ENCODE data around the gene TEN1. TPM values are rescaled to one million over a fixed set of nuclear protein-coding genes. Genes with fewer than 3 reads are reported as not detected.

Gene TEN1
- total RNA-seq, 1 experiment from 2014 or later: 19.3 TPM

DNA sequence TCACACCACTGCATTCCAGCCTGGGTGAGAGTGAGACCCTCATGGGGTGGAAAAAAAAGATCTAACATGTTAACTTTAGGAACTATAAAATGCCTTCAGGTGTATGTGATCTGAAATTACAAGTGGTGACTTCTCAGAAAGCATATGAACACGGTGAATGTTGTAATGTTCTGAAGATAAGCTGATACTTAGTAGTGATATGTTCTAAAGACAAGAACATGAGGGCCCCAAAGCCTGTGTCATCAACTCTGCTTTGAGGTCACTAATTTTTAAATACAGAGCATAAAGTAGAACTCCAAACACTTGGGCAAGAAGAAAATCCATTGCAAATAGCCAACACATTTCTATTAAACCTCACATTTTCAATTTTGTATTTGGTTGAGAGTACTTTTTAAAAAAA lies 35.5 kb upstream of the TEN1 start:
- Histone ChIP-seq H3K27me3 (ENCODE audit: insufficient read depth, low read length) (no peaks in the 10 kb centered on the region), H4K20me1 (ENCODE audit: control insufficient read depth, insufficient read depth, insufficient read length) (no peaks in the 10 kb centered on the region), H3K4ac (ENCODE audit: low read depth, low read length) (no peak overlapping the region), H2BK15ac (ENCODE audit: low read depth, low read length) (no peak overlapping the region), H2BK5ac (ENCODE audit: insufficient read length, low read length) (no peak overlapping the region), H3K9ac (ENCODE audit: extremely low read depth, insufficient read length, low read length) (no peak overlapping the region), H4K8ac (replicated peaks; ENCODE audit: insufficient read length, low read depth, low read length) (no peak overlapping the region), H3K14ac (ENCODE audit: insufficient read depth, low read length) (no peak overlapping the region), H2BK12ac (ENCODE audit: insufficient read length, low read depth, low read length) (no peak overlapping the region), H4K91ac (ENCODE audit: insufficient read length, low read depth, low read length) (no peak overlapping the region), H3K4me1 (ENCODE audit: insufficient read depth, low read length) (no peaks in the 10 kb centered on the region), H4K5ac (ENCODE audit: insufficient read length, low read depth, low read length) (no peak overlapping the region), H3K9me3 (ENCODE audit: control insufficient read depth, low read depth, low read length) (no peaks in the 10 kb centered on the region), H3K56ac (ENCODE audit: insufficient read length, low read depth, low read length) (no peak overlapping the region), H3K79me2 (ENCODE audit: insufficient read depth, low read length) (no peaks in the 10 kb centered on the region), H3T11ph (ENCODE audit: low read length) (no peak overlapping the region), H3K23me2 (ENCODE audit: insufficient read length, low read depth, low read length, poor library complexity, severe bottlenecking) (no peaks in the 10 kb centered on the region), H2BK20ac (ENCODE audit: low read depth, low read length, poor library complexity, severe bottlenecking) (no peak overlapping the region), H2BK120ac (ENCODE audit: low read depth, low read length, poor library complexity, severe bottlenecking) (no peak overlapping the region), H3K23ac (ENCODE audit: insufficient read length, low read depth, low read length) (no peak overlapping the region), H3K27ac (ENCODE audit: insufficient read length, low read depth, low read length) (no peak overlapping the region), H3K18ac (ENCODE audit: insufficient read length, low read depth, low read length) (no peak overlapping the region), H3K79me1 (ENCODE audit: insufficient read depth, low read depth, low read length, poor library complexity, severe bottlenecking) (no peaks in the 10 kb centered on the region), H3K4me2 (ENCODE audit: insufficient read depth, insufficient read length, low read length) (no peak overlapping the region), H2AFZ (ENCODE audit: low read length) (no peak overlapping the region), H2AK5ac (ENCODE audit: insufficient read length, low read length) (no peak overlapping the region)
- H3K27ac Mint-ChIP-seq: no peak overlapping the region
- no peak for DNase-seq
- no CpG with 5 or more reads among the region's 1 CpG for WGBS (ENCODE audit: extremely low coverage, insufficient read length, low lambda C conversion rate)
- no peak overlapping the region for H3K4me3 Mint-ChIP-seq
- no peaks in the 10 kb centered on the region for H3K27me3 Mint-ChIP-seq (ENCODE audit: low read depth)
- H3K9me3 Mint-ChIP-seq: no peaks in the 10 kb centered on the region; a peak in 1 of 5 replicates
- H3K4me1 Mint-ChIP-seq: peaks cover 12 to 15% of the 10 kb centered on the region in 2 experiments
- TF ChIP-seq, protein P1, sequence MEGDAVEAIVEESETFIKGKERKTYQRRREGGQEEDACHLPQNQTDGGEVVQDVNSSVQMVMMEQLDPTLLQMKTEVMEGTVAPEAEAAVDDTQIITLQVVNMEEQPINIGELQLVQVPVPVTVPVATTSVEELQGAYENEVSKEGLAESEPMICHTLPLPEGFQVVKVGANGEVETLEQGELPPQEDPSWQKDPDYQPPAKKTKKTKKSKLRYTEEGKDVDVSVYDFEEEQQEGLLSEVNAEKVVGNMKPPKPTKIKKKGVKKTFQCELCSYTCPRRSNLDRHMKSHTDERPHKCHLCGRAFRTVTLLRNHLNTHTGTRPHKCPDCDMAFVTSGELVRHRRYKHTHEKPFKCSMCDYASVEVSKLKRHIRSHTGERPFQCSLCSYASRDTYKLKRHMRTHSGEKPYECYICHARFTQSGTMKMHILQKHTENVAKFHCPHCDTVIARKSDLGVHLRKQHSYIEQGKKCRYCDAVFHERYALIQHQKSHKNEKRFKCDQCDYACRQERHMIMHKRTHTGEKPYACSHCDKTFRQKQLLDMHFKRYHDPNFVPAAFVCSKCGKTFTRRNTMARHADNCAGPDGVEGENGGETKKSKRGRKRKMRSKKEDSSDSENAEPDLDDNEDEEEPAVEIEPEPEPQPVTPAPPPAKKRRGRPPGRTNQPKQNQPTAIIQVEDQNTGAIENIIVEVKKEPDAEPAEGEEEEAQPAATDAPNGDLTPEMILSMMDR (conservative IDR thresholded peaks at IDR 0.05): no peak
- H3K36me3 Mint-ChIP-seq (ENCODE audit: insufficient read depth in 1 of 3, low read depth in 3 of 3): peaks cover 3 to 25% (median 16%) of the 10 kb centered on the region in 3 experiments; a peak in 6 of 7 replicates

All from H9 (cell line).